SKM-1 treated with dmso at 0.1 percent for 144 hours (cell line): ENCODE data around the gene ITPR1.

Experiments used
- DNase-seq: peaks from one replicate; lab custom pipeline; 2025; ENCODE audit not compliant: unreplicated experiment; lab: John Stamatoyannopoulos, UW

ITPR1 gene

GRCh38 chr3:4478261-4478660 lies 14.9 kb upstream of the ITPR1 start:
- DNase-seq, result peak; percentile 76

GRCh38 chr3:4491855-4492207 lies 1.3 kb upstream of the ITPR1 start:
- no peak for DNase-seq

GRCh38 chr3:4492208-4493013 lies 737 bp upstream of the ITPR1 start:
- DNase-seq, result peak; percentile 46

- peak; percentile 24 for DNase-seq
Observed at GRCh38 chr3:4493941-4494894, 1.1 kb downstream of the ITPR1 start.

GRCh38 chr3:4494895-4495264 lies 1.7 kb downstream of the ITPR1 start:
- DNase-seq, result peak; percentile 26

- peak; percentile 34 for DNase-seq
Observed at GRCh38 chr3:4495294-4496086, 2.3 kb downstream of the ITPR1 start.

- DNase-seq, result no peak
Observed at GRCh38 chr3:4496087-4496452, 2.9 kb downstream of the ITPR1 start.

GRCh38 chr3:4497005-4497692 lies 4.0 kb downstream of the ITPR1 start:
- DNase-seq, result no peak

- DNase-seq, result no peak
Observed at GRCh38 chr3:4497843-4498324, 4.7 kb downstream of the ITPR1 start.

GRCh38 chr3:4498446-4498845 lies 5.3 kb downstream of the ITPR1 start:
- DNase-seq, result no peak

- DNase-seq, result no peak
Observed at GRCh38 chr3:4501437-4501836, 8.3 kb downstream of the ITPR1 start.

GRCh38 chr3:4501927-4502326 lies 8.8 kb downstream of the ITPR1 start:
- DNase-seq, result no peak

- DNase-seq, result no peak
Observed at GRCh38 chr3:4503050-4503449, 9.9 kb downstream of the ITPR1 start.

GRCh38 chr3:4504340-4505261 lies 11.5 kb downstream of the ITPR1 start:
- DNase-seq, result peak; percentile 25

GRCh38 chr3:4505688-4506558 lies 12.8 kb downstream of the ITPR1 start:
- no peak for DNase-seq

GRCh38 chr3:4506559-4507023 lies 13.4 kb downstream of the ITPR1 start:
- no peak for DNase-seq

- DNase-seq, result no peak
Observed at GRCh38 chr3:4507024-4507596, 14.0 kb downstream of the ITPR1 start.
